K562 (cell line): Measurements from ENCODE around the gene TBC1D3I. TPM values are rescaled to one million over a fixed set of nuclear protein-coding genes. Genes with fewer than 3 reads are reported as not detected.
"Not testable (repeated sequence)": the region's sequence is repeated elsewhere in the genome, so short reads cannot be mapped to it uniquely, and the experiment has no call there.

Source experiments
- ATAC-seq: fragments of 200-7000 bp; cut with Tn5 transposase; 3 replicates; pipeline ENCODE4 v1.9.1; 2020; ENCODE audit warnings: moderate library complexity
- BruUV-seq: library from RNA; stranded (reverse); fragments of 400-500 nt; replicated peaks from 2 replicates; lab custom pipeline; 2021; lab: Mats Ljungman, UMichigan
- CTCF ChIA-PET: fragments of 300-600 bp; formaldehyde crosslinking; extraction: SDS; loops from one replicate; lab custom pipeline; 2021; ENCODE audit warnings: low intra/inter-chr PET ratio; lab: Yijun Ruan, JAX
- POLR2A ChIA-PET: fragments of 300-600, 350-650 bp; sonication (Branson Sonifier 250); formaldehyde crosslinking; extraction: SDS; loops from one replicate; lab custom pipeline; 2021; ENCODE audit warnings: antibody characterized with exemption, inconsistent platforms; lab: Yijun Ruan, JAX
- DNase-seq, 4 experiments: peaks; one replicate each; pipeline versions ENCODE4 v3.0.0 to v3.0.0-alpha.2; 2011 to 2018; ENCODE audit warnings: low spot score in 3 of 4, mixed read lengths in 3 of 4; ENCODE audit errors: extremely low read depth in 1 of 4
- FAIRE-seq: peaks from 2 replicates; lab custom pipeline; 2011; peaks lifted over from hg19 to GRCh38; lab: Jason Lieb, UNC
- H2AFZ ChIP-seq: 2 replicates; pipeline ENCODE4 v1.6.0; 2011; ENCODE audit warnings: low read depth, low read length, control low read depth, inconsistent platforms
- H3K27ac ChIP-seq: fragments of 200-600 bp; 3 replicates; pipeline ENCODE4 v1.8.0; 2011; ENCODE audit warnings: low read depth, mild to moderate bottlenecking, control low read depth, inconsistent platforms, low read length, moderate library complexity, mixed read lengths; ENCODE audit errors: extremely low read depth
- H3K27me3 ChIP-seq, 2 experiments: fragments of 300-600 bp in 1 of 2; 2 replicates in 1 of 2; 3 replicates in 1 of 2; pipeline versions ENCODE4 v1.6.0 to v1.8.0; 2011; ENCODE audit warnings: inconsistent platforms in 2 of 2, low read length in 2 of 2, mild to moderate bottlenecking in 1 of 2, mixed read lengths in 1 of 2, moderate library complexity in 1 of 2; ENCODE audit not compliant: control insufficient read depth in 2 of 2, insufficient read depth in 2 of 2
- H3K36me3 ChIP-seq: fragments of 300-600 bp; 3 replicates; pipeline ENCODE4 v1.8.0; 2011; ENCODE audit warnings: mild to moderate bottlenecking, low read length, inconsistent platforms; ENCODE audit not compliant: control insufficient read depth, insufficient read depth
- H3K4me1 ChIP-seq, 2 experiments: fragments of 200-600 bp in 1 of 2; replicated peaks in 1 of 2; 2 replicates in 1 of 2; 3 replicates in 1 of 2; pipeline versions ENCODE4 v1.5.1 to v1.8.0; 2011; ENCODE audit warnings: inconsistent platforms in 2 of 2, low read length in 2 of 2, mild to moderate bottlenecking in 1 of 2, mixed read lengths in 1 of 2, moderate library complexity in 1 of 2; ENCODE audit not compliant: control insufficient read depth in 2 of 2, insufficient read depth in 2 of 2
- H3K4me2 ChIP-seq: 2 replicates; pipeline ENCODE4 v1.6.1; 2011; ENCODE audit warnings: low read length, control low read depth, inconsistent platforms, mixed read lengths; ENCODE audit not compliant: insufficient read depth
- H3K4me3 ChIP-seq: fragments of 200-600 bp; sonication (generic), shearing (Covaris generic); 2 replicates; pipeline ENCODE4 v1.5.1; 2016; ENCODE audit warnings: control low read depth, inconsistent platforms
- H3K79me2 ChIP-seq: fragments of 200-600 bp; 3 replicates; pipeline ENCODE4 v1.8.0; 2011; ENCODE audit warnings: low read length, inconsistent platforms; ENCODE audit not compliant: control insufficient read depth, insufficient read depth
- H3K9ac ChIP-seq, 2 experiments: 2 replicates each; pipeline versions ENCODE4 v1.6.0 to v1.6.1; 2011; ENCODE audit warnings: low read depth in 2 of 2, low read length in 2 of 2, control low read depth in 1 of 2, inconsistent platforms in 1 of 2, mild to moderate bottlenecking in 1 of 2, mixed read lengths in 1 of 2; ENCODE audit not compliant: insufficient read depth in 1 of 2
- H3K9me1 ChIP-seq: one replicate; pipeline ENCODE4 v1.6.0; 2011; ENCODE audit warnings: inconsistent platforms, mild to moderate bottlenecking, low read length, moderate library complexity; ENCODE audit not compliant: control insufficient read depth, insufficient read depth
- H3K9me3 ChIP-seq: replicated peaks from 2 replicates; pipeline ENCODE4 v1.5.1; 2011; ENCODE audit warnings: low read depth, low read length, inconsistent platforms; ENCODE audit not compliant: control insufficient read depth, insufficient read depth
- H4K20me1 ChIP-seq: replicated peaks from 2 replicates; pipeline ENCODE4 v1.6.1; 2011; ENCODE audit warnings: low read length, inconsistent platforms, mixed read lengths; ENCODE audit not compliant: control insufficient read depth, insufficient read depth
- WGBS: fragments of 100-300 bp; shearing (Covaris generic); methylation state at CpG from one replicate; pipeline ENCODE4 v1.1.6; 2016; ENCODE audit warnings: low coverage, mixed read lengths; ENCODE audit not compliant: insufficient coverage; ENCODE audit errors: missing lambda C conversion rate; 5-methylcytosine and 5-hydroxymethylcytosine counted together
- in situ Hi-C: fragments of 300-500 bp; cut with MboI; formaldehyde crosslinking; loops from 4 replicates; pipeline ENCODE4 v1.15.0; 2018; ENCODE audit warnings: inconsistent platforms, mixed read lengths
- intact Hi-C: fragments of 100-400 bp; cut with micrococcal nuclease; formaldehyde crosslinking; loops from 2 replicates; pipeline ENCODE4 v1.14.2; 2022
- polyA plus RNA-seq, 8 experiments: library from polyadenylated mRNA; depleted of rRNA in 4 of 8; stranded (reverse) in 5 of 8; unstranded in 3 of 8; fragments of >200 nt; fragmentation: Nextera tagmentation in 2 of 8; fragmentation: Illumina TruSeq in 1 of 8; extraction: Ambion mirVana in 2 of 8; extraction: Trizol in 1 of 8; gene quantifications; 2 replicates each; pipeline versions ENCODE4 v1.2.1 to v1.2.3, GENCODE V29; 2011 to 2014; ENCODE audit warnings: inconsistent platforms in 1 of 8, missing spikeins in 1 of 8
- total RNA-seq, 7 experiments: library from RNA; depleted of rRNA in 6 of 7; stranded (reverse); fragments of >200 nt in 6 of 7; fragmentation: Illumina TruSeq in 2 of 7; extraction: Trizol in 2 of 7; gene quantifications; 2 replicates each; pipeline versions ENCODE4 v1.2.1 to v1.2.3, GENCODE V29; 2011 to 2021; ENCODE audit warnings: low replicate concordance in 1 of 7

The TBC1D3I gene
- total and polyA plus RNA-seq, 9 of the 15 experiments (the other 6 are each of a cell fraction or from before 2014, with no cell fraction given): not detected

DNA sequence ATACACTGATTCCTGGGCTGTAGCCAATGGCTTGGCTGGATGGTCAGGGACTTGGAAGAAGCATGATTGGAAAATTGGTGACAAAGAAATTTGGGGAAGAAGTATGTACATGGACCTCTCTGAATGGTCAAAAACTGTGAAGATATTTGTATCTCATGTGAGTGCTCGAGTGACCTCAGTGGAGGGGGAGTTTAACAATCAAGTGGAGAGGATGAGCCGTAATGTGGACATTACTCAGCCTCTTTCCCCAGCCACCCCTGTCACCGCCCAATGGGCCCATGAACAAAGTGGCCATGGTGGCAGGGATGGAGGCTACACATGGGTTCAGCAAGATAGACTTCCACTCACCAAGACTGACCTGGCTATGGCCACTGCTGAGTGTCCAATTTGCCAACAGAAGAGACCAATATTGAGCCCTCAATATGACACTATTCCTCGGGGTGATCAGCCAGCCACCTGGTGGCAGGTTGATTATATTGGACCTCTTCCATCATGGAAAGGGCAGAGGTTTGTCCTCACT is 42.7 kb downstream of the TBC1D3I start:
- 2% methylated on average over 4 of the region's 4 CpGs for WGBS
- H3K4me3 ChIP-seq, H2AFZ ChIP-seq, ATAC-seq, intact Hi-C loops, POLR2A ChIA-PET, H3K4me1 ChIP-seq, H3K36me3 ChIP-seq, H3K4me2 ChIP-seq, CTCF ChIA-PET, H4K20me1 ChIP-seq, DNase-seq, H3K9ac ChIP-seq, BruUV-seq, H3K79me2 ChIP-seq, FAIRE-seq, H3K27me3 ChIP-seq, H3K9me1 ChIP-seq, H3K9me3 ChIP-seq, H3K27ac ChIP-seq: not testable (repeated sequence)
- in situ Hi-C loops: loop anchor here (25.0 kb wide), 2 partner anchors 141 to 1941 kb away; no protein-coding TSS in a partner anchor

DNA sequence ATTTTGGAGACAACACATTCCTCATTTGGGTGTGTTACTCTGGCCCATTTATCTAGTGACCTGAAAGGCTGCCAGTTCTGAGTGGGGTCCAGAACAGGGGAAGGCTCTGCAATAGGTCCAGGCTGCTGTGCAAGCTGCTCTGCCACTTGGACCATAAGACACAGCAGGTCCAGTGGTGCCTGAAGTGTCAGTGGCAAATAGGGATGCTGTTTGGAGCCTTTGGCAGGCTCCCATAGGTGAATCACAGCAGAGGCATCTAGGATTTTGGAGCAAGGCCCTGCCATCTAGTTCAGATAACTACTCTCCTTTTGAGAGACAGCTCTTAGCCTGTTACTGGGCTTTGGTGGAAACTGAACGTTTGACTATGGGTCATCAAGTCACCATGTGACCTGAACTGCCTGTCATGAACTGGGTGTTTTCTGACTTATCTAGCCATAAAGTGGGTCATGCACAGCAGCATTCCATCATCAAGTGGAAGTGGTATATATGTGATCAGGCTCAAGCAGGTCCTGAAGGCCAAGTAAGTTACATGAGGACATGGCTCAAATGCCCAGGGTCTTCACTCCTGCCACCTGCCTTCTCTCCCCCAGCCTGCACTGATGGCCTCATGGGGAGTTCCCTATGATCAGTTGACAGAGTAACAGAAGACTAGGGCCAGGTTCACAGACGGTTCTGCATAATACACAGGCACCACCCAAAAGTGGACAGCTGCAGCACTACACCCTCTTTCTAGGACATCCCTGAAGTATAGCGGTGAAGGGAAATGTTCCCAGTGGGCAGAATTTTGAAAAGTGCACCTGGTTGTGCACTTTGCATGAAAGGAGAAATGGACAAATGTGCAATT is 43.4 kb downstream of the TBC1D3I start:
- 0% methylated on average over 3 of the region's 3 CpGs for WGBS
- H4K20me1 ChIP-seq, H2AFZ ChIP-seq, H3K36me3 ChIP-seq, H3K79me2 ChIP-seq, BruUV-seq, H3K4me1 ChIP-seq, H3K4me3 ChIP-seq, H3K4me2 ChIP-seq, FAIRE-seq, ATAC-seq, H3K27me3 ChIP-seq, H3K9me3 ChIP-seq, intact Hi-C loops, POLR2A ChIA-PET, H3K27ac ChIP-seq, H3K9me1 ChIP-seq, H3K9ac ChIP-seq, DNase-seq, CTCF ChIA-PET: not testable (repeated sequence)
- in situ Hi-C loops: loop anchor here (25.0 kb wide), 2 partner anchors 141 to 1941 kb away; no protein-coding TSS in a partner anchor

DNA sequence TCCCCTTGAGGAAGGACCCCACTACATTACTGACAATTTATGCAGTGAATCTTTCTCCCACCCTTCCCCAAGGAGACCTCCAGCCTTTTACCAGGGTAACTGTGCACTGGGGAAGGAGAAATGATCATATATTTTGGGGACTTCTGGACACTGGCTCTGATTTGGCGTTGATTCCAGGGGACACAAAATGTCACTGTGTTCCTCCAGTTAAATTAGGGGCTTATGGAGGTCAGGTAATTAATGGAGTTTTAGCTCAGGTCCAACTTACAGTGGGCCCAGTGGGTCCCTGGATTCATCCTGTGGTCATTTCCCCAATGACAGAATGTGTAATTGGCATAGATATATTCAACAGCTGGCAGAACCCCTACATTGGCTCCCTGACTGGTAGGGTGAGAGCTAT is 44.8 kb downstream of the TBC1D3I start:
- H3K27ac ChIP-seq, FAIRE-seq, CTCF ChIA-PET, H2AFZ ChIP-seq, H3K79me2 ChIP-seq, H4K20me1 ChIP-seq, H3K4me1 ChIP-seq, ATAC-seq, H3K4me3 ChIP-seq, H3K9me3 ChIP-seq, POLR2A ChIA-PET, H3K9ac ChIP-seq, intact Hi-C loops, DNase-seq, H3K27me3 ChIP-seq, BruUV-seq, H3K4me2 ChIP-seq, H3K36me3 ChIP-seq, H3K9me1 ChIP-seq: not testable (repeated sequence)
- whole genome bisulfite sequencing: 0% methylated on average over 1 of the region's 1 CpG
- in situ Hi-C loops: loop anchor here (25.0 kb wide), 2 partner anchors 143 to 1943 kb away; no protein-coding TSS in a partner anchor
